Measurements from ENCODE around the gene KBTBD8.

KBTBD8 gene

GRCh38 chr3:66998113-66998903 lies at the start of gene KBTBD8:
KBTBD8 (plus strand) TSS chr3:66998307; CDS start chr3:66998356, 49 bp downstream.
- Histone ChIP-seq H3K36me3 (replicated peaks; ENCODE audit: insufficient read depth, low read length) (peaks cover 7% of the 10 kb centered on the region; the same call in 1 of the 2 replicates), H3K4me3 (ENCODE audit: low read length) (peak within 1 kb of the TSS; percentile 88), H3K4me1 (ENCODE audit: low read length) (peaks cover 33% of the 10 kb centered on the region), H2AFZ (ENCODE audit: low read length) (peak within 1 kb of the TSS; percentile 78), H3K4me2 (ENCODE audit: low read depth, low read length) (peak within 1 kb of the TSS; percentile 89), H3K27me3 (replicated peaks; ENCODE audit: insufficient read depth, low read length) (no peaks in the 10 kb centered on the region), H4K20me1 (ENCODE audit: insufficient read depth, low read length) (no peaks in the 10 kb centered on the region), H3F3A (ENCODE audit: insufficient read depth, low read length) (peaks cover 13% of the 10 kb centered on the region; the same call in 1 of the 2 replicates), H3K79me2 (ENCODE audit: low read length) (peaks cover 48% of the 10 kb centered on the region), H3K9me3 (replicated peaks; ENCODE audit: insufficient read depth, low read length) (no peaks in the 10 kb centered on the region), H3K27ac (ENCODE audit: low read length) (peak within 1 kb of the TSS; percentile 53), H3K9me2 (replicated peaks; ENCODE audit: insufficient read depth, low read length) (no peaks in the 10 kb centered on the region), H3K9ac (ENCODE audit: low read length) (peak within 1 kb of the TSS; percentile 65)
- TF ChIP-seq EZH2 (optimal IDR thresholded peaks at IDR 0.05; ENCODE audit: low read depth, low read length) (no peak), CTCF (IDR thresholded peaks at IDR 0.05; ENCODE audit: low read length) (no peak), EZH2phosphoT487 (IDR thresholded peaks at IDR 0.05; ENCODE audit: low read length) (no peak)
- peak; percentile 99 for DNase-seq

- Histone ChIP-seq H3K27me3 (replicated peaks; ENCODE audit: insufficient read depth, low read length) (no peaks in the 10 kb centered on the region), H3K9me3 (replicated peaks; ENCODE audit: insufficient read depth, low read length) (no peaks in the 10 kb centered on the region), H3K4me2 (ENCODE audit: low read depth, low read length) (0 out of 2 replicates have a peak overlapping the region, but pooled peaks have one; percentile 39), H3K4me3 (ENCODE audit: low read length) (no peak overlapping the region), H4K20me1 (ENCODE audit: insufficient read depth, low read length) (no peaks in the 10 kb centered on the region), H3K27ac (ENCODE audit: low read length) (no peak overlapping the region), H3K9ac (ENCODE audit: low read length) (no peak overlapping the region), H3K9me2 (replicated peaks; ENCODE audit: insufficient read depth, low read length) (no peaks in the 10 kb centered on the region), H3K36me3 (replicated peaks; ENCODE audit: insufficient read depth, low read length) (no peaks in the 10 kb centered on the region), H3K79me2 (ENCODE audit: low read length) (no peaks in the 10 kb centered on the region), H2AFZ (ENCODE audit: low read length) (no peak overlapping the region), H3K4me1 (ENCODE audit: low read length) (peaks cover 31% of the 10 kb centered on the region), H3F3A (ENCODE audit: insufficient read depth, low read length) (peaks cover 3% of the 10 kb centered on the region; the same call in 1 of the 2 replicates)
- no peak for DNase-seq
- no peak for TF ChIP-seq EZH2phosphoT487 (IDR thresholded peaks at IDR 0.05; ENCODE audit: low read length)
- no peak for TF ChIP-seq CTCF (IDR thresholded peaks at IDR 0.05; ENCODE audit: low read length)
- TF ChIP-seq EZH2 (optimal IDR thresholded peaks at IDR 0.05; ENCODE audit: low read depth, low read length) = no peak
Observed at GRCh38 chr3:66948838-66949237, 49.3 kb upstream of the KBTBD8 start.

- Histone ChIP-seq H3K9me2 (replicated peaks; ENCODE audit: insufficient read depth, low read length) (no peaks in the 10 kb centered on the region), H3K9me3 (replicated peaks; ENCODE audit: insufficient read depth, low read length) (no peaks in the 10 kb centered on the region), H3K9ac (ENCODE audit: low read length) (no peak overlapping the region), H3K4me3 (ENCODE audit: low read length) (peak overlapping the region; percentile 7; the same call in 1 of the 2 replicates), H3K79me2 (ENCODE audit: low read length) (no peaks in the 10 kb centered on the region), H3K4me2 (ENCODE audit: low read depth, low read length) (peak overlapping the region; percentile 59), H3K36me3 (replicated peaks; ENCODE audit: insufficient read depth, low read length) (no peaks in the 10 kb centered on the region), H3K27me3 (replicated peaks; ENCODE audit: insufficient read depth, low read length) (no peaks in the 10 kb centered on the region), H3F3A (ENCODE audit: insufficient read depth, low read length) (peaks cover 3% of the 10 kb centered on the region; the same call in 1 of the 2 replicates), H3K4me1 (ENCODE audit: low read length) (peaks cover 31% of the 10 kb centered on the region), H3K27ac (ENCODE audit: low read length) (no peak overlapping the region), H2AFZ (ENCODE audit: low read length) (peak overlapping the region; percentile 35), H4K20me1 (ENCODE audit: insufficient read depth, low read length) (no peaks in the 10 kb centered on the region)
- DNase-seq = peak; percentile 69
- TF ChIP-seq EZH2phosphoT487 (IDR thresholded peaks at IDR 0.05; ENCODE audit: low read length) (no peak), EZH2 (optimal IDR thresholded peaks at IDR 0.05; ENCODE audit: low read depth, low read length) (no peak), CTCF (IDR thresholded peaks at IDR 0.05; ENCODE audit: low read length) (no peak)
Observed at GRCh38 chr3:66949898-66950297, 48.2 kb upstream of the KBTBD8 start.
